Esophagus (tissue), 2 donors: ENCODE data around the gene DMRT3. TPM values are rescaled to one million over a fixed set of nuclear protein-coding genes. Genes with fewer than 3 reads are reported as not detected.

Experiments
- H3K27ac ChIP-seq, 2 donors: one replicate each; pipeline ENCODE4 v1.5.1; 2013; ENCODE audit warnings: low read depth in 2 of 2, mild to moderate bottlenecking in 2 of 2, inconsistent platforms in 1 of 2, low read length in 1 of 2, moderate library complexity in 1 of 2
- H3K27me3 ChIP-seq, 2 donors: one replicate each; pipeline ENCODE4 v1.6.1; 2013; ENCODE audit warnings: low read length in 2 of 2, control low read depth in 1 of 2, mild to moderate bottlenecking in 1 of 2; ENCODE audit not compliant: insufficient read depth in 2 of 2, control insufficient read depth in 1 of 2
- H3K36me3 ChIP-seq, 2 donors: one replicate each; pipeline ENCODE4 v1.6.1; 2013; ENCODE audit warnings: low read length in 1 of 2; ENCODE audit not compliant: control insufficient read depth in 2 of 2, insufficient read depth in 2 of 2
- H3K4me1 ChIP-seq, 2 donors: one replicate each; pipeline ENCODE4 v1.6.1; 2013; ENCODE audit warnings: low read length in 1 of 2; ENCODE audit not compliant: control insufficient read depth in 2 of 2, insufficient read depth in 2 of 2
- H3K4me3 ChIP-seq, 2 donors: one replicate each; pipeline ENCODE4 v1.5.1; 2013; ENCODE audit warnings: low read length in 2 of 2, mild to moderate bottlenecking in 2 of 2, low read depth in 1 of 2, moderate library complexity in 1 of 2
- H3K9me3 ChIP-seq, 2 donors: one replicate each; pipeline ENCODE4 v1.6.1; 2013; ENCODE audit warnings: mild to moderate bottlenecking in 2 of 2, low read depth in 1 of 2, low read length in 1 of 2, moderate library complexity in 1 of 2; ENCODE audit not compliant: control insufficient read depth in 2 of 2, insufficient read depth in 1 of 2
- WGBS, 2 donors: extraction: QIAGEN DNeasy Blood & Tissue Kit; methylation state at CpG; one replicate each; pipeline ENCODE4 v1.1.7; 2013; 5-methylcytosine and 5-hydroxymethylcytosine counted together
- polyA plus RNA-seq, 2 donors: library from polyadenylated mRNA; stranded (reverse); fragments of 200-250 nt; gene quantifications; one replicate each; pipeline ENCODE4 v1.2.3, GENCODE V29; 2013
- donor health status: healthy with polysubstance abuse.
- donor health status: Bipolar disorder and iron deficiency.

Gene DMRT3
- polyA plus RNA-seq, 2 donors, result 0.20 to 0.22 TPM

GRCh38 chr9:969310-970150, 6.9 kb upstream of the DMRT3 start:
- H3K36me3 ChIP-seq, result no peaks in the 10 kb centered on the region
- WGBS, 2 donors, result 28 to 46% methylated on average over 49 of the region's 49 CpGs
- no peak overlapping the region for H3K4me3 ChIP-seq
- H3K27me3 ChIP-seq, result peaks cover 0 to 23% of the 10 kb centered on the region in 2 donors
- H3K4me1 ChIP-seq, result peaks cover 3 to 4% of the 10 kb centered on the region in 2 donors
- no peak overlapping the region for H3K27ac ChIP-seq
- H3K9me3 ChIP-seq, result no peaks in the 10 kb centered on the region

DNA sequence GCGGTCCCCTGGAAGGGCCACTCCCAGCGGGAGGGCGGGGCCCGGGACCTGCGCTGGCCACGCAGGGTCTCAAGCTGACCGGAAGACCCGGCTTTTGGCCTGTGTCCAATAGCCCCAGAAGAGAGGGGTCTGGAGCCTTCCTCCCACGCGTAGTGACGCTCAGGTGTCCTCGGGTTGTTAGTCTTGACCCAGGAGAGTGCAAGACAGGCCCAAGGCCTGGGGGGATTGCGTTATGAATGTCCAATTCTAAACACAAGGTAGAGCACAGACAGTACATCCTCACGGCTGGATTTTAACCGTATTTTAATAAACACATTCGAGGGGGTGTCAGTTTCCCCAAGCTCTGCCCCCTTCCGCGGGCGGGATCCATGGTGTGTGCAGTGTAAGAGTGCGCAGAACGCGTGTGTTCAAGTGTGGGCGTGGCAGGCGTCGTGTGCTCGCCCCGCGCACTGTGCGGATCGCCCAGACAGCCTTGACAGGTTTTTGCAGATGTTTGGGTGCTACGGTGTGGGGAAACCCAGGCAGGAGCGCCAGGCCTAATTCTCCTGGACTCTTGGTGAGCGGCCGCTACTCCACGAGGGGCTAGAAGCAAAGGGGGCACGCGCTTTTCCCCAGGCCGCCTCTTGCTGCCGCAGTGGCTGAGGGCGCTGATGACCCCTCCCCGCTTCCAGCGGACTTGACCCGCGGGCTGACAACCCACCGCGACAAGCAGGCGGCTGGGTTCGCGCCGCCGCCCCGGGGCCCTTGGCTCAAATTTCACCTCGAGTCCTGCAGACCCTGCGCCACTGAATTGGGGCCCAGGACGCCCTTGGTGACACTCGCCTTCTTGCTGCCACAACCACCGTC, 6.1 kb upstream of the DMRT3 start:
- Histone ChIP-seq H3K36me3 (no peaks in the 10 kb centered on the region), H3K4me1 (peaks cover 3 to 4% of the 10 kb centered on the region in 2 donors), H3K27me3 (peaks cover 4 to 27% of the 10 kb centered on the region in 2 donors), H3K4me3 (no peak overlapping the region), H3K9me3 (no peaks in the 10 kb centered on the region), H3K27ac (no peak overlapping the region)
- WGBS, 2 donors, result 33 to 45% methylated on average over 57 of the region's 57 CpGs

DNA sequence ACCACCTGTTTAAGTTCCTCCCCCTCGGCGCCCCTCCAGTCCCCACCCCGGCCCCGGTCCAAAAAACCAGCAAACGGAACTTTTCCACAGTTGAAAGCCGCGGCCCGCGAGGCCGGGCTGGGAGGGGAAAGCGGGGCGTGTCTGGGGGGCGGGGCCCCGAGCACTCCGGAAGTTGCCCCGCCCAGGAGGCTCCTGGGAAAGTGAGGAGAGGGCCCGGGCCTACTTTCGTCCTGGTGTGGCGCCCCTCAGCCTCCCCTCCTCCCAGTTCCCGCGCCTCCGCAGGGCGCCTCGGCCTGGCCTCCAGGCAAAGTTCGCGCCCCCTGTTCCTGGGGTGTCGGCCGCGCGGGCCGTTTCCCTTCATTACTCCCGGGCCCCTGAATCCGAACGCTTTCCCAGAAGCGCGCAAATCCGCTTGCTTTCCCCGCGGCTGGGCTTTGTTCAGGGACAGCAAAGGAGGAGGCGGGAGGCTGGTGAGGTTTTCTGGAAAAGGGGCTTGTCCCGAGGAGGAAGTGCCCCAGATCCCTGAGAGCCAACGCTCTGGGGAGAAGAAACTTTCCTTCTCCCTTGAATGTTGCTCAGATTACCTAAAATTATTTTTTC, 4.5 kb upstream of the DMRT3 start:
- no peak overlapping the region for H3K27ac ChIP-seq
- H3K4me3 ChIP-seq, result peak overlapping the region; percentile 36 to 50
- peaks cover 12 to 24% of the 10 kb centered on the region in 2 donors for H3K27me3 ChIP-seq
- peaks cover 3 to 4% of the 10 kb centered on the region in 2 donors for H3K4me1 ChIP-seq
- 3 to 5% methylated on average over 42 of the region's 42 CpGs for WGBS, 2 donors
- H3K36me3 ChIP-seq, result no peaks in the 10 kb centered on the region
- no peaks in the 10 kb centered on the region for H3K9me3 ChIP-seq

DNA sequence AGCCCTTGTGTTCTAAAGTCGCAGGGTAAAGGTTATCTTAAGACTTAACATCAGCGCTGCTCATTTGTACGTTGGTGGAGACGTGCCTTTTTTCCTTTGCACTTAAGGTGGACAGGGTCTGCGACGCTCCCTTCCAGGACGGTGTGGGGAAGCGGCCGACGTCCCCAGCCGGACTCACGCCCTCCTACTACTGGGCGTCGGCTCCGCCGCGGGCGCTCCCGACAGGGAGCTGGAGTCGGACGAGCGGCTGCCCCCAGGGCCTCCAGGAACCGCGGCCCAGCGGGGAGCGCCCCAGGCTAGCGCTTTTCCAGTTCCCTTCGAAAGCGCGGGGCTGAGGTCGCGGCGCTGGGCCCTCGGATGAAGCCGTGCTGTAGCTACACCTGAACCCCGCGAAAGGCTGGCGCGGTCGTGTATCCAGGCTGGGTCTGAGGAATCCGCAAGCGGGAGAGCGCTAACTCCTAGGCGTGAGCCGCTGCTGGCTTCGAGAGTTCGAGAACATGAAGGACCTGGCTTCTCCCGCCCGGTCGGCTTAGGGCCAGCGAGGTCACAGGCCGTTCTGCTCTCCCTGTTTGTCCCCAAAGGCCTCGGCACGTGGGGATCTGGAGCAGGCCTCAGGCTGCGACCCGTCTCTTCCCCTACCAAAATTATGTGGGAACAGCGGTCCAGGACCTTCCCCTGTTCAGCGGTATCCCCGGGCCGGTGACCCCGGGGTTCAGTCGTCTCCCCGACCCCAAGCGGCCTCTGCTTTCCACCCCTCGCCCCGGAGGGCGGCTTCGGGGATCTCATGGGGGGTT, 3.8 kb upstream of the DMRT3 start:
- H3K27ac ChIP-seq, result no peak overlapping the region
- H3K4me3 ChIP-seq, result peak overlapping the region in 1 of 2 donors; percentile 50
- H3K4me1 ChIP-seq, result peaks cover 3 to 4% of the 10 kb centered on the region in 2 donors
- H3K36me3 ChIP-seq, result no peaks in the 10 kb centered on the region
- H3K27me3 ChIP-seq, result peaks cover 12 to 29% of the 10 kb centered on the region in 2 donors
- no peaks in the 10 kb centered on the region for H3K9me3 ChIP-seq
- whole genome bisulfite sequencing, 2 donors, result 15 to 40% methylated on average over 68 of the region's 68 CpGs

DNA sequence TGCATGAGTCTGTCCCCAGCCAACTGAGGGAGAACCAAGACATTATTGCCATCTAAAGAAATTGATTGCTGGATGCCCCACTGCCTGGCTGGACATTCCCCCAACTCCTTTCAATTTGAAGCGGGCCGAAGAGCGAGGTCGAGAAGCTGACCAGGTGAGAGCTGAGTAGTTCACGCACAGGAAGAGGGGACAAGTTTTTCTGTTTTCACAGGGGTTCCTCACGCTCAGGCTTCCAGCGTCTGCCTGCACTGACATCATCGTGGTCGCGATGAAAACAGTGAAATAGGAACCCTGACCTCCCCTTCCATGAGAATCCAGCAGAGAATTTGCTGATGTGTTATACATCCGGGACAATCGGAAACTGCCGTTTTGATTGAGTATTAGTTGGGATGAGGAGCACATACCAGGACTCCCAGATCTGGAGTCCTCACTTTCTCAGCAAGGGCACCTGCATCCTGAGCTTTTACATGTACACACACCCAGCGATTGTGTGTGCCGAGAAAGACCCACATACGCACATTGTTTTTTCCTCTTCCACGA, 3.1 kb upstream of the DMRT3 start:
- WGBS, 2 donors, result 40 to 55% methylated on average over 17 of the region's 17 CpGs
- Histone ChIP-seq H3K4me3 (no peak overlapping the region), H3K27ac (no peak overlapping the region), H3K36me3 (no peaks in the 10 kb centered on the region), H3K9me3 (no peaks in the 10 kb centered on the region), H3K27me3 (peaks cover 12 to 35% of the 10 kb centered on the region in 2 donors), H3K4me1 (peaks cover 3 to 4% of the 10 kb centered on the region in 2 donors)

- 32 to 50% methylated on average over 29 of the region's 29 CpGs for WGBS, 2 donors
- Histone ChIP-seq H3K4me1 (peaks cover 3 to 4% of the 10 kb centered on the region in 2 donors), H3K4me3 (no peak overlapping the region)
Observed at GRCh38 chr9:974031-974995, 2.1 kb upstream of the DMRT3 start.

DNA sequence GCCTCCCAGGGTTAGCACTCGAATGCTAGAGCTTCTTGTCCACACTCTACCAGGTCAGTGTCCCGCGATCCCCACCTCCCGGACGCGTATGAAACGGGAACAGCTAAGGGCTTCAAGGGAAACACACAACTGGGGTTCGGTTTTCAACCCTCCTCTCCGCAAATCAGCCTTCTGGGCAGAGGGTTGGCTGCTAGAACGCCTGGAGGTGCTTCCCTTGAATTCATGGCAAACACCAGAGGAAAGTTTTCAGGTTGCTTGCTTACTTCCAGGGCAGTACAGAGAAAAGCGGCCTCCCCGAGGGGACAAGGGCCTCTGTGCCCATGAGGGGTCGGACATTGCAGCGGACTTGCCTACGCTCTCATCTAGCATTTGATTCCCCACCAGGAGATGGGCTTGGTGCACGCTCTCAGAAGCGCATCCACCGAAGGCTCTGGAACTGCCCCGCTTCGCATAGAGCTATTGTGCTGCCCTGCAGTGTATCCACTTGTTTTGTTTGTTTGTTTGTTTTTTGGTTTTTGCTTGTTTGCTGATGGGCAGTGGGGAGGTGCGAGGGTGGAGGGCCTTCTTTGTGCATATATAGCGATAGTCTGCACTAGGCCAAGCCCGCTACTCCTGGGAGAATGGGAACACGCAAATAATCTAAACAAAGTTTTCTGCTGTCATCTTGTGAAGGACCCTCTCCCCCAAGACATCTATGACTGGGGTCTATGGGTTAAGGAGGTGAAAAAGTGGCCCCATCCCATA, 1.3 kb upstream of the DMRT3 start:
- no peak overlapping the region for H3K27ac ChIP-seq
- H3K4me3 ChIP-seq, result no peak overlapping the region
- WGBS, 2 donors, result 39 to 52% methylated on average over 24 of the region's 24 CpGs
- H3K4me1 ChIP-seq, result peaks cover 3 to 4% of the 10 kb centered on the region in 2 donors
- H3K9me3 ChIP-seq, result no peaks in the 10 kb centered on the region
- H3K36me3 ChIP-seq, result no peaks in the 10 kb centered on the region
- peaks cover 12 to 37% of the 10 kb centered on the region in 2 donors for H3K27me3 ChIP-seq

More at GRCh38 chr9:974031-974995, 2.1 kb upstream of the DMRT3 start:
- peaks cover 12 to 39% of the 10 kb centered on the region in 2 donors for H3K27me3 ChIP-seq
- H3K27ac ChIP-seq, result no peak overlapping the region
- H3K36me3 ChIP-seq, result no peaks in the 10 kb centered on the region
- H3K9me3 ChIP-seq, result no peaks in the 10 kb centered on the region
